A549 treated with RU486 at 1 μM for 4 hours (cell line): ENCODE results near the gene FUT4. TPM values are rescaled to one million over a fixed set of nuclear protein-coding genes. Genes with fewer than 3 reads are reported as not detected.

Experiments
- total RNA-seq: library from RNA; stranded (reverse); fragments of 200-300 nt; extraction: Qiagen RNA extraction; gene quantifications from 5 replicates; pipeline ENCODE4 v1.2.3, GENCODE V29; 2022; ENCODE audit warnings: low read depth

Gene FUT4
- total RNA-seq, result 2.1 to 2.8 TPM (median 2.6 TPM) in 5 replicates

GRCh38 chr11:94543695-94544645, at the start of gene FUT4:
TSS of gene FUT4 (plus strand) at chr11:94543921. CDS start at chr11:94544134, 213 bp downstream.

GRCh38 chr11:94511932-94512781, 31.6 kb upstream of the FUT4 start, which contains the start of gene C11orf97:
TSS of gene C11orf97 (plus strand) at chr11:94512461. CDS start at chr11:94512529, 68 bp downstream.

GRCh38 chr11:94567181-94567670, 23.5 kb downstream of the FUT4 start, which contains the start of gene PIWIL4:
TSS of gene PIWIL4 (plus strand) at chr11:94567368. CDS start at chr11:94567519, 151 bp downstream.

Other genes with a start within 250 kb of the FUT4 start
- gene IZUMO1R, start 239.3 kb upstream of the FUT4 start, total RNA-seq, result not detected in 5 replicates
- gene GPR83, start 142.5 kb upstream of the FUT4 start, total RNA-seq, result 0.05 to 0.22 TPM (median 0.05 TPM) in 4 of 5 replicates, not detected in the other
- gene MRE11, start 50.1 kb upstream of the FUT4 start, total RNA-seq, result 9.0 to 19.1 TPM (median 15.4 TPM) in 5 replicates
- 2.9 to 8.8 TPM (median 6.5 TPM) in 5 replicates for gene ANKRD49, start 49.9 kb upstream of the FUT4 start, total RNA-seq
- gene C11orf97, start 31.5 kb upstream of the FUT4 start, total RNA-seq, result not detected in 5 replicates
- 0.19 to 0.25 TPM (median 0.21 TPM) in 4 of 5 replicates, not detected in the other for gene PIWIL4, start 23.4 kb downstream of the FUT4 start, total RNA-seq
- gene AMOTL1, start 224.4 kb downstream of the FUT4 start, total RNA-seq, result 6.6 to 10.8 TPM (median 9.0 TPM) in 5 replicates